A673 (cell line): ENCODE data around the gene GLRA3. TPM values are rescaled to one million over a fixed set of nuclear protein-coding genes. Genes with fewer than 3 reads are reported as not detected.

Experiments used
- BruUV-seq: library from RNA; stranded (reverse); fragments of 400-500 nt; replicated peaks from 2 replicates; lab custom pipeline; 2021; lab: Mats Ljungman, UMichigan
- CTCF ChIA-PET: fragments of 300-600 bp; sonication (Branson Sonifier 250); formaldehyde crosslinking; loops from one replicate; lab custom pipeline; 2022; ENCODE audit warnings: antibody characterized with exemption; lab: Charles Lee
- POLR2A ChIA-PET: fragments of 300-600 bp; sonication (Branson Sonifier 250); formaldehyde crosslinking; loops from one replicate; lab custom pipeline; 2022; ENCODE audit warnings: antibody characterized with exemption; ENCODE audit not compliant: low non-redundant PET; lab: Charles Lee
- DNase-seq: peaks from one replicate; pipeline ENCODE4 v3.0.0-alpha.2; 2015; ENCODE audit warnings: low spot score
- H3K27ac ChIP-seq: fragments of 200-600 bp; sonication (generic); 2 replicates; pipeline ENCODE4 v1.5.1; 2016; ENCODE audit warnings: mixed run types, low read depth, mild to moderate bottlenecking, mixed read lengths, antibody characterized with exemption, low read length; ENCODE audit not compliant: poor library complexity, severe bottlenecking
- H3K27me3 ChIP-seq: fragments of 200-600 bp; sonication (generic); replicated peaks from 2 replicates; pipeline ENCODE4 v1.6.1; 2017; ENCODE audit warnings: mixed run types, low read depth, mild to moderate bottlenecking, mixed read lengths, antibody characterized with exemption, low read length; ENCODE audit not compliant: insufficient read depth, poor library complexity
- H3K36me3 ChIP-seq: fragments of 200-600 bp; sonication (generic); 2 replicates; pipeline ENCODE4 v1.6.1; 2016; ENCODE audit warnings: mixed run types, mild to moderate bottlenecking, mixed read lengths, antibody characterized with exemption, low read length; ENCODE audit not compliant: insufficient read depth, poor library complexity, severe bottlenecking
- H3K4me1 ChIP-seq: fragments of 200-600 bp; sonication (generic); 2 replicates; pipeline ENCODE4 v1.6.1; 2017; ENCODE audit warnings: mixed run types, mild to moderate bottlenecking, mixed read lengths, antibody characterized with exemption, low read length; ENCODE audit not compliant: insufficient read depth, poor library complexity, severe bottlenecking
- H3K4me3 ChIP-seq: fragments of 200-600 bp; sonication (generic); 2 replicates; pipeline ENCODE4 v1.5.1; 2016; ENCODE audit warnings: low read depth, mixed run types, mild to moderate bottlenecking, mixed read lengths, low read length; ENCODE audit not compliant: poor library complexity, severe bottlenecking
- H3K9me3 ChIP-seq: fragments of 200-600 bp; sonication (generic); 2 replicates; pipeline ENCODE4 v1.6.1; 2016; ENCODE audit warnings: mixed run types, low read depth, mild to moderate bottlenecking, mixed read lengths, antibody characterized with exemption, low read length; ENCODE audit not compliant: poor library complexity, severe bottlenecking
- CTCF ChIP-seq: fragments of 300-800, 200-600 bp; sonication (generic); conservative IDR thresholded peaks from 2 replicates; pipeline ENCODE4 v1.5.1; 2017; ENCODE audit warnings: low read depth, mild to moderate bottlenecking, antibody characterized with exemption, low read length, moderate library complexity, mixed read lengths
- EZH2 ChIP-seq: fragments of 200-600 bp; sonication (generic); IDR thresholded peaks from 2 replicates; pipeline ENCODE4 v1.6.1; 2017; ENCODE audit warnings: borderline replicate concordance, low read depth, mild to moderate bottlenecking, mixed read lengths, antibody characterized with exemption, low read length; ENCODE audit not compliant: poor library complexity, severe bottlenecking
- intact Hi-C: fragments of 100-400 bp; cut with micrococcal nuclease; formaldehyde crosslinking; loops from one replicate; pipeline ENCODE4 v1.10.0; 2022; ENCODE audit not compliant: unreplicated experiment
- total RNA-seq: library from RNA; stranded (reverse); gene quantifications from 2 replicates; pipeline ENCODE4 v1.2.3, GENCODE V29; 2021

GLRA3 gene
- total RNA-seq, 1 experiment from 2014 or later: 0.06 TPM

DNA sequence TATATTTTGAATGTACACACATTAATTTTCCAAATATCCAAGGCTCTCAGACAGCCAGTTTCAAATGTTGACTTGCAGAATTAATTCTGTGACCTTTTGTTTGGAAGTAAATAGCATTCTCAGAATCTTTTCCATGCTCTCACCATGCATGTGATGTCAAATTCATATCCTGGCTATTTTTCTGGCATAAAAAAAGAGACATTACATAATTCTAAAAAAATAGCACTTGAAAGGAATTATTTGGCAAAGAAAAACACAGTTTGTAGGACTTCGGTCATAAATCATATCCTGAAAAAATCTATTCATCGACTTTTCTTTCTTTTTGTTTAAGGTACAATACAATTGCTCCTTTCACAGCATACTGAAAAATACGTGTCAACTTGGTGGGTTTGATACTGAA lies 111.2 kb downstream of the GLRA3 start:
- no peak overlapping the region for H3K27ac ChIP-seq
- peaks cover 3% of the 10 kb centered on the region for H3K4me1 ChIP-seq
- intact Hi-C loops: loop anchor here (5.0 kb wide), 1 partner anchor 86 kb away; no protein-coding TSS in a partner anchor
- no TSS peak for BruUV-seq
- ChIA-PET POLR2A (no interaction called here), CTCF (no interaction called here)
- no peak for TF ChIP-seq EZH2
- no peak for TF ChIP-seq CTCF
- DNase-seq: no peak
- H3K9me3 ChIP-seq: no peaks in the 10 kb centered on the region
- H3K27me3 ChIP-seq: no peaks in the 10 kb centered on the region
- H3K36me3 ChIP-seq: no peaks in the 10 kb centered on the region
- no peak overlapping the region for H3K4me3 ChIP-seq

DNA sequence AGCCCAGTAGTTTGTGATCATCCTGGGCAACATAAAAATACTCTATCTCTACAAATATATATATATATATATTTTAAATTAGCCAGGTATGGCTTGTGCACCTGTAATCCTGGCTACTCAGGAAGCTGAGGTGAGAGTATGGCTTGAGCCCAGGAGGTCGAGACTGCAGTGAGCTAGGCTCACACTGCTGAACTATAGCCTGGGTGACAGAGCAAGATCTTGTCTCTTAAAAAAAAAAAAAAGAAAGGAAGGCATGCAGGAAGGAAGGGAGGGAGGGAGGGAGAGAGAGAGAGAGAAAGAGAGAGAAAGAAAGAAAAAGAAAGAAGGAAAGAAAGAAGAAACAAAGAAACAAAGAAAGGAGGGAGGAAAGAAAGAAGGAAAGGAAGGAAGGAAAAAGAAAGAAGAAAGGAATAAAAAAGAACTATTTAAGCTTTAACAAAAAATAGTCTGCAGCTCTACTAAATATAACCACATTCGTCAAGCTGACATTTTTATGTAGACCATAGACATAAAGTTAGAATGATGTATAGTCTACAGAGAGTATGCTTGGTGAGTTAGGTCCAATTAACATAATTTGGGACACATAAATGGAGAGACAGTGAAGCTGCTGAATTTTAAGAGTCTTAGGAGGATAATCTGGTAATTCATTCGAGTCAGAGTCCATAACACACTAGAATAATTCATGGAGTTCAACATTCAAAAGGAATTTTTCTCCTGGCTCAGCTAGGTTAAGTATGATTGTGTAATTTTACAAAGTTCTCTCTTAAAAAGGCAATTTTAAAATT lies 111.9 kb downstream of the GLRA3 start:
- POLR2A ChIA-PET: no interaction called here
- CTCF ChIA-PET: no interaction called here
- H3K4me1 ChIP-seq: peaks cover 3% of the 10 kb centered on the region
- no TSS peak for BruUV-seq
- no peaks in the 10 kb centered on the region for H3K27me3 ChIP-seq
- no peak overlapping the region for H3K27ac ChIP-seq
- no peak overlapping the region for H3K4me3 ChIP-seq
- intact Hi-C loops: loop anchor here (5.0 kb wide), 1 partner anchor 85 kb away; no protein-coding TSS in a partner anchor
- TF ChIP-seq CTCF: no peak
- no peaks in the 10 kb centered on the region for H3K9me3 ChIP-seq
- H3K36me3 ChIP-seq: no peaks in the 10 kb centered on the region
- DNase-seq: peak; percentile 60

DNA sequence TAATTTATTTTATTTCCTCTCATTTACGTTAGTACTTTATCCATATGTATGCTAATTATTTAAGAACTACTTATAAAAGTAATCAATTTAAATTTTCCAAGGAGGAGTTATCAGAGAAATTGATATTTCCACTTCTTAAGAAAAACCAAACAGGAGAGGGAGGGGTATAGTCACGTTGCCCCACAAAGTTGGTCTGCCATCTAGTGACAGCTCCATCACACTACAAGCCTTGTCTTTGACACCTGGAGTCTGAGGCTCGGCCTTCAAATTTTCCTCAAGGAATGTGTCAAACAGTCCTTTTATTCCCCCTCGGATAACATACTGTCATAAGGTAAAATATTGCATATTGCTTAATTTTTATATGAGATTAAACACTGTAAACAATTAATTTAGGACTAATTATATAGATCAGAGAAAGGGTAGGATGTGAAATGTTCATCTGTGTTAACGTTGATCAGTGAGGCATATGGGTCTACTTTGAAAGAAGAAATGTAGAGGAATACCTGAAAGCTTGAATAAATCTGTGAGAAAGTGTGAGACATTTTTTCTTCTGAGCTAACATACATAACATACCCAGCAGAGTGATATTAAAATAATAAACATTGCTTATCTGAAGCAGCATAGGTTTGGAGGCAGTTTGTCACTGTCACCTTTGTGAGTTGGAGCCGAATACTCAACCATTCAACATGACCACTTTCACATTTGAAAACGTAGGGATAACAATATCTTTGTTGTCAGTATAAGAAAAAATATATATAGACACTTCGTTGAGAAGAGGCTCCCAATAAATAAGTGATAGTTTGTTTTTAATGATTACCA lies 114.4 kb downstream of the GLRA3 start:
- H3K4me1 ChIP-seq: peaks cover 3% of the 10 kb centered on the region
- TF ChIP-seq EZH2 (no peak), CTCF (peak; percentile 84)
- POLR2A ChIA-PET: no interaction called here
- intact Hi-C loops: loop anchor here (1.0 to 5.0 kb wide), 2 partner anchors 82 to 350 kb away; no protein-coding TSS in a partner anchor
- DNase-seq: peak; percentile 68
- no peaks in the 10 kb centered on the region for H3K27me3 ChIP-seq
- BruUV-seq: no TSS peak
- H3K36me3 ChIP-seq: no peaks in the 10 kb centered on the region
- CTCF ChIA-PET: no interaction called here
- no peak overlapping the region for H3K4me3 ChIP-seq
- H3K9me3 ChIP-seq: no peaks in the 10 kb centered on the region
- H3K27ac ChIP-seq: no peak overlapping the region
